SK-MEL-5 (cell line): ENCODE measurements around the gene CD3D. TPM values are rescaled to one million over a fixed set of nuclear protein-coding genes. Genes with fewer than 3 reads are reported as not detected.

Experiments used
- DNase-seq: peaks from one replicate; pipeline ENCODE4 v3.0.0-alpha.2; 2016; ENCODE audit warnings: low read depth, low spot score
- in situ Hi-C: cut with HindIII; loops from 2 replicates; pipeline ENCODE4 v1.10.0; 2016; ENCODE audit warnings: low sequenced_read_pairs, high pct_unique_total_duplicates, low pct_unique_long_range_greater_than_20kb
- total RNA-seq: library from RNA; depleted of rRNA; stranded (reverse); fragments of >200 nt; shearing (Covaris generic); gene quantifications from 2 replicates; pipeline ENCODE4 v1.2.3, GENCODE V29; 2014

Gene CD3D
- total RNA-seq, 1 experiment from 2014 or later = not detected

DNA sequence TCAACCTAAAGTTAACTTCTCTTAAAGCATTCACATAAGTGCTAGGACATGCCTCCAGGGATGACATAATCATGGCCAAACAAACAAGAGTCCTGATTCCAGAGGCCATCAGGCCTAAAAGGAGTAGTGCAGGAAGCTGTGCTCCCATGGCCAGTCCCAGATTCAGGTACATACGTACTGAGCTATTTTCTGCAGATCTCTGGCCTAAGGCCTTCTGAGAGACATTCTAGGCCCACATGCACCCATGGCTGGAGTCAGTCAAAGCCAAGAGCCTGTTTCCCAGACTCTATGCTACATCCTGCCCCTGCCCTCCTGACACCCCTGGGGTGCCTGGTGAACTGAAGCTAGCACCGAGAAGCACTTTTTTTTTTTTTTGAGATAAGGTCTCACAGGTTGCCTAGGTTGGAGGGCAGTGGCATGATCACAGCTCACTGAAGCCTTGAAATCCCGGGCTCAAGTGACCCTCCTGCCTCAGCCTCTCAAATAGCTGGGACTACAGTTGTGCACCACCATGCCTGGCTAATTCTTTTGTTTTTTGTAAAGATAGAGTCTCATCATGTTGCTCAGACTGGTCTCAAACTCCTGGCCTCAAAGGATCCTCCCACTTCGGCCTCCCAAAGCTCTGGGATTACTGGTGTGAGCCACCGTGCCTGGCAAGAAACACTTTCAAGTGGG lies 553 bp downstream of the CD3D start:
- no peak for DNase-seq
- in situ Hi-C loops = no loop called here

DNA sequence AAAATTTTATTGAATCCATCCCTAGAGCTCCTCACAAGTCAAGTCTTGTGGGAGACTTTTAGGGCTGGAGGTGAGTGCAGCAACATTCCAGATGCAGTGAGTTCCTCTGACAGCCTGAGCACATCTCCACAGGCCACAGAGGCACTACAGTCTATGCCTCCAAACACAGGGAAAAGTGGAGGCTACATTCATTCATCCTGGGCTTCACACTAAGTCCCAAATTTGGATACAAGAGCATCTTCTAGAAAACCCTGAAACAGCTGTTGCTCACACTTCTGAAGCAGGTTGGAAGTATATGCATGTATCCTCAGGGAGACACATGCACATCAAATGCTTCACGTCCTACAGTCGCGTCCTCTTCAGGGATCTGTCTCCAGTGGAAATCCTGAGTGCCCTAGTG lies 1.2 kb downstream of the CD3D start:
- in situ Hi-C loops = no loop called here
- no peak for DNase-seq

DNA sequence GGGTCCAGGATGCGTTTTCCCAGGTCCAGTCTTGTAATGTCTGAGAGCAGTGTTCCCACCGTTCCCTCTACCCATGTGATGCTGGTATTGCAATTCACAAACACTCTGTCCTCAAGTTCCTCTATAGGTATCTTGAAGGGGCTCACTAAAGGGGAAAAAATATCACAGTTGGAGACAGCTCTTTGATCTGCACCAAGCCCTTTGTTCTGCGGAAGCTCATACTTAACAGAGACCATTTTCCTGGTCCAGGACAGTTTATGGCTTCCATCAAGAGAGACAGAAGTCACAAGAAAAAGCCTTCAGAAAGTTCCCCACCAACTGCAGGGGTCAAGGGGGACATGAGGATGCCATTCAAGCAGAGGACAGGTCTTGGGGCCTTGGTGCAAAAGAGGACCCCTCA lies 2.1 kb downstream of the CD3D start:
- in situ Hi-C loops = no loop called here
- no peak for DNase-seq

DNA sequence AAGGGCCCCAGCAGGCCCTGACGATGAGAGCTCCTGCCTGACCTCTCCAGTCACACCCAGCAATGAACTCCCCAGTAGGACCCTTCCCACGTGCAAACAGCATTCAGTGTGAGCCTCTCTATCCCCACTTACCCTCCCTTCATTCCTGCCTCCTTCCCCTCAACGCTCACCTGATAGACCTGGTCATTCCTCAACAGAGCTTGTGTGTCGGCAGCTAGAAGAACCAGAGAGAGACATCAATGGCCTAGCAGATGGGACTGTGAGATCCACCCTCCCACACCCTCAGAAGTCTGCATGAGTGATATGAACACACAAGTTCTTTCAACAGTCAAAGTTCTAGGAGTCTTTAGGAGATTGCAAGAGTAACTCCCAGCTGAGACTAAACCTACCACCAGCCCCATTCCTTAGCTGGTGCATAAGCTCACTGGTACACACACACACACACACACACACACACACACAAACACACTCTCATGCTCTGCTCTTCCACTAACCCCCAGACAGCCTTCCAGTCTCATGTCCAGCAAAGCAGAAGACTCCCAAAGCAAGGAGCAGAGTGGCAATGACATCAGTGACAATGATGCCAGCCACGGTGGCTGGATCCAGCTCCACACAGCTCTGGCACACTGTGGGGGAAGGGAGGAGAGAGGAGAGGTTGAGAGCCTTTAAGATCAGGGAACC lies 3.1 kb downstream of the CD3D start:
- DNase-seq = no peak
- in situ Hi-C loops = no loop called here

DNA sequence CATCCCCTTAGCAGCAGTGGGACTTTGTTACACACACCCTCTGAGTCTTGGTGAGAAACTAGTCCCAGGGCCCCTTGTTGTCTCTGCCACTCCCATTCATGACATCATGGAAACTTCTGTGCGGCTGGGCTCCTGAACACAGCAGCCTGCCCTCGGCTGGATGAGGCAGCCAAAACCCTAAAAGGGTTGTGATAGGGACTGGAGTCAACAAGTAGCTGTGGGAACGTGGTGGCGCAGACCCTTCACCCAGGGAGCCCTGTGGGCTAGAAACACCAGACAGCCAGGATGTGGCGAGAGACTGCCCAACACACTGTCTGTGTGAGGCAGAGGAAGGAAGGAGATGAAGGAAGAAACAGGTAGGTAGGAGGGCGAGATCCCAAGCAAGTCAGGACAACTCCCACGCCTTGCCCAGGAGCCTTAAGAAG lies 3.9 kb downstream of the CD3D start:
- in situ Hi-C loops = no loop called here
- DNase-seq = no peak

DNA sequence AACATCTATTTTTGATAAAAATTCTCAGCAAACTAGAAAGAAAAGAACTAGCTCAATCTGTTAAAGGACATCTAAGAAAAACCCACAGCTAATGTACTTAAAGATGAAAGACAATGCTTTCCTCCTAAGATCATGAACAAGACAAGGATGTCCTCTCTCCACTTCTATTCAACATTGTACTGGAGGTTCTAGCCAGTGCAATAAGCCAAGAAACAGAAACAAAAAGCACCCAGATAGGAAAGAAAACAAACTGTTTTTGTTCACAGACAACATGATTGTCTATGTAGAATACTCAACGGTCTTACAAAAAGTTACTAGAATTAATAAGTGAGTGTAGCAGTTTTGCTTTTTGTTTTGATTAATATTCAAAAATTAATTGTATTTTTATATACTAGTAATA lies 7.8 kb downstream of the CD3D start:
- no peak for DNase-seq
- in situ Hi-C loops = no loop called here

DNA sequence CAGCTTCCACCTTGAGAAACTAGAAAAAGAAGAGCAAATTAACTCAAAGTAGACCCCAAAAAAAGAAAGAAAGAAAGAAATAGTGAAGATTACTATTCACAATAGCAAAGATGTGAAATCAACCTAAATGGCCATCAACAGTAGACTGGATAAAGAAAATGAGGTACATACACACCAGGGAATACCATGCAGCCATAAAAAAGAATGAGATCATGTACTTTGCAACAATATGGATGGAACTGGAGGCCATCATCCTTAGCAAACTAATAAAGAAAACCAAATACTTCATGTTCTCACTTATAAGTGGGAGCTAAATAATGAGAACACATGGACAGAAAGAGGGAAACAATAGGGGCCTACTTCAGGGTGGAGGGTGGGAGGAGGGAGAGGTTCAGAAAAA lies 13.8 kb downstream of the CD3D start:
- in situ Hi-C loops = no loop called here
- no peak for DNase-seq

DNA sequence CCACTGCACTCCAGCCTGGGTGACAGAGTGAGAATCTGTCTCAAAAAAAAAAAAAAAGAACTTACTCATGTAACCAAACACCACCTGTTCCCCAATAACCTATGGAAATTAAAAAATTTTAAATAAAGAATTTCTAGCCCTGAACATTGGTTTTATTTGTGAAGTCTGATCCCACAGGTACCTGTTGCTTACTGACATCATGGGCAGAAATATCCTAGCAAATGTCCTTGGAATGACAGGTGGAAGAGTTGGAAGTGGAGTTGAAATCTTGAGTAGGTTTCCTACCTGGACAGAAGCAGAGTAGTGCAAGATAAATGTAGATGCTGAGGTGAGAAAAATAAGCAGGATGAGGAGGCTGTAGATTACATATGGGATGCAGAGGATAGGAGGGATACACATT lies 17.2 kb downstream of the CD3D start:
- no peak for DNase-seq
- in situ Hi-C loops = no loop called here

DNA sequence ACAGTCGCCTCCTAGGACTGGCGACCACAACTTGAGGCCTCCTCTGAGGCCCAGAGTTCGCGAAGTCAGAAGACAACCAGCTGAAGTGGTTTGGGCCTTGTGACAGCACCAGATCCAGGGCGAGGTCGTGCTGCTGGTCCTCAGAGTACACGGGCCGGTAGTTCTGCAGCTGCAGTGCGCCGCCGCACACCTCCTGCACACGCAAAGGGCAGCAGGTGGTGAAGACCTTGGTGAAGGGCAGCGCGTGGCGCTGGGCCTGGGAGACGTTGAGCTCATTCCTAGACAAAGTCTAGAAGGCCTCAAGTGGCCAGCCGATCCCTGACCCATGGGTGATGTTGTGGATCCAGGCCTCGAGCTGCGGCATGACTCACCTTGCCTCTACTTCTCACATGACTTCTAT lies 19.8 kb downstream of the CD3D start:
- DNase-seq = no peak
- in situ Hi-C loops = no loop called here

DNA sequence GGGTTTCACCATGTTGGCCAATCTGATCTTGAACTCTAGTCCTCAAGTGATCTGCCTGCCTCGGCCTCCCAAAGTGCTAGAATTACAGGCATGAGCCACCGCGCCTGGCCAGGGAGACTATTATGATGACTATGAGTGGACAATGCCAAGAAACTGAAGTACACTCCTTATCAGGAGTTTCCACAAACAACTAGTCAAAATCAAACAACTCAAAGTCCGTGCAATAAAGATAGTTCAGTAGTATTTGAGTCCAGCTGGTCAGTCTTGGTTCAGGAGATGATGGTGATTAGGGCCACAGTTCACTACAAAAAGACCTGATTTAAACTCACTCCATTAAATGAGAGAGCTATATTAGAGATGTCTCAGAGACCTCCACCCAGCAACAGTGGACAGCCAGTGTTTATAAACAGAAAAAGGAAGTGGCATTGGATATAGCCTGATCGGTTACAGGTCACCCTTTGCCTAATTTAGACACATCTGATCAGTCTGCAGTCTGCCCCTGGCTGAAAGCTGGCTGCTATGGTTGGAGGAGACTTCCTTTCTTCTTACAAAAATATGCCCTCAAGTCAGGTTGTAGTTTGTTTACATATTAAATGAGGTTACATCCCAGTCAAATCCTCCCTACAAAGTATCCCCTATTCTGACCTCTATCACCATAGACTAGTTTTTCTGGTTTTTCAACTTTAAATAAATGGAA lies 21.0 kb downstream of the CD3D start:
- DNase-seq = no peak
- in situ Hi-C loops = no loop called here

DNA sequence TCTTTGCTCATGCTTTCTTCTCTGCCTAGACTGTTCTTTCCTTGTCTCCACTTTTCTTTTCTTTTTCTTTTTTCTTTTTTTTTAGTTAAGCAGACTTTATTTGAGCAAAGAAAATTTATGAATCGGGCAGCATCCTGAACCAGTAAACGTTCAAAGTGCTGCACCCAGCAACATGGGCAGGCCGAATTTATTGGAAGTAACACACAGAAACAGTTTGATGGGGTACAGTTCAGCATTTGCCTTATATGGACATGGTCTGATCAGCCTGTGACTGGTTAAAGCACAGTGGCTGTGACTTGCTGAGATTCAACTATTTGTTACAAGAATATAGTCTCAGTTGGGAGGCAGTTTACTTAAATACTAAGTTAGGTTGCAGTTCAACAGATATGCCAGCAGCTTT lies 22.0 kb downstream of the CD3D start:
- DNase-seq = no peak
- in situ Hi-C loops = no loop called here

DNA sequence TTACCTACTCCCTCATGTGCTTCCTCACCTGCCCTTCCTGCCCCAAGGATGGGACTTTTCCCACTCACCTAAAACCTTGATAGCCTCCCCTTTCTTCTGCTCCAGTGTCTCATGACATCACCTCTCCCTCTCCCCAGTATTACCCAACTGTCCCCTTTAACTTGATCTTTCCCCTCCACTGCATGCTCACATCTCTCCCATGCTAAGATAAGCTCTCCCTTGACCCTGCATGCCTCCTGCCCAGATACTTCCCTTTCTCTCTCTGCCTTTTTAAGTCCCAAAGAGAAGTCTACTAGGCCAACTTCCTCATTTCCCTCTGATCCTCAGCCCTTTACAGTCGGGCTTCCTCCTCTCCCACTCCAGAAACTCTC lies 23.2 kb downstream of the CD3D start:
- in situ Hi-C loops = no loop called here
- DNase-seq = no peak

DNA sequence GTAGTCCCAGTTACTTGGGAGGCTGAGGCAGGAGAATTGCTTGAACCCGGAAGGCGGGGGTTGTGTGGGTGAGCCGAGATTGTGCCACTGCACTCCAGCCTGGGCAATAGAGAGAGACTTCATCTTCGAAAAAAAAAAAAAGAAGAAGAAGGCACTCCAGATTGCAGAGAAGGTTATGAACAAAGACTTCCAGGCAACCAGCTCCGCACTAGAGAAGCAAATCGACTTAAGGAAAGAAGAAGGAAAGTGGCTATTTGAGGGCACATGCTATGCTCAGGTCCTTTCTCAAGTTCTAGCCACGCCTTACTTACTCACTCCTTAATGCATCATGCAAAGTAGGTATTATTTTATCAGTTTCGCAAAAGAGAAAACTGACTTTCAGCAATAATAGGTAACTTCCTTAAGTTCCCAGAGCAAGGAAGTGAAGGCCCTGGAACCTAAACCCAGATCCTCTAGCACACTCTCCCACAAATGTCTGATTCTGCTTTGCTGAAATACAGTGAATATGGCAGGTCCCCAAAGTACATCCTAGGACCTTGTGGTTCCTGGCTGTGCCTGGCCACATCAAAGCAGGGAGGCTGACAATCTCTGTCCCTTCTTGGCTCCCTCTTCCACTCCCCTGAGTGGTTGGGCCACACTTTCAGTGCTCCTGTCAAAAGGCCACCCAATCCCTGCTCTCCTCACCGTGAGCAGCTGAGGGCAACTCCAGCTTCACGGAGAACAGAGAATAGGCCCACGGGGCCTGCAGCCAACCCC lies 23.7 kb downstream of the CD3D start:
- no peak for DNase-seq
- in situ Hi-C loops = no loop called here

DNA sequence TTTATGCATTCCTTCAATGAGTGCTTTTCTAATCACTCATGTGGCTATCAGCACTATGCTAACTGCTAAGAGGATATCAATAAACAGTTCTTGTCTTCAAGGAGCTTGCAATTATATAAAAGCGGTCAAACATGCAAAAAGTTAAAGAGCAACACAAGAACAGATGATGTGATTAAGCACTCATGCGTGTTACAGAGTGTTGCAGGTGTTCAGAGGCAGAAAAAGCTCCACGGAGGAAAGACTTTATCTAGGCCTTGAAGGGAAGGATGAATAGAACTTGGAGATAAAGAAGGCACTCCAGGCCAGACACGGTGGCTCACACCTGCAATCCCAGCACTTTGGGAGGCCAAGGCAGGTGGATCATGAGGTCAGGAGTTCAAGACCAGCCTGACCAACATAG lies 24.4 kb downstream of the CD3D start:
- no peak for DNase-seq
- in situ Hi-C loops = no loop called here

DNA sequence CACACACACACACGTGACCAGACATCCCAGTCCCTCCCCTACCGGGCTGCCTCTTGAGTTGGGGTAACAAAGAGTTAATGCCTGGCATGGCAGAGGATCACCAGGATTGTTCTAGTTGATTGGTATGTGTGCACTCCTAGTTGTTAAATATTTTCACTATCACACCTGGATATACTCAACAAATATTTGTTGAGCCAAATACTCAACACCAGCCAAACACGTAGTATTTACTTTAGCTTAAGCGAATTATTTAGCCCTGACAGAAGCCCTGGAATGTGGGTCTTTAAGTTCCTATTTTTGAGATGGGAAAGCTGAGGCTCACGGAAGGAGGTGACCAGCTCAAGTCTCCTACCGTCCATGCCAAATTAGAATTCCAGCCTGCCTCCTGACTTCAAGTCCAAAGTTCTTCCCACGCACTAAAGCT lies 27.5 kb downstream of the CD3D start:
- in situ Hi-C loops = no loop called here

DNA sequence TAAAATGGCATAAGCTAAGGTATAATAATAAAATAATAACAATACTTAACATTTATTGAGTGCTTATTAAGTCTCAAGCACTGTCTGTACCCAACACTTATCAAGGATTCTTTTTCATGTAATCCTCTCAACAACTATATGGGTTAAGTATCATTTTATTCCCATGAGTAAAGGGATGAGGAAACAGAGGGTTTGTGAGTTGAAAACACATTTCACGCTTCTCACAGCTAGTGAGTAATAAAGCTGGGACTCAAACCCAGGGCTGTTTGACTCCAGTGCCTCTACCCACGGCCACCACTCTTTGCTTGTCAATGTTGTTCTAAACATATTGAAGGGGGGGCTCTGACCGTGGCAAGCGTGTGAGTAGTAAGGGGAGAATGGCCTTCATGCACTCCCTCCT lies 29.3 kb downstream of the CD3D start:
- DNase-seq = no peak
- in situ Hi-C loops = no loop called here

More for the DNA sequence above, 27.5 kb downstream of the CD3D start:
- DNase-seq = no peak

DNA sequence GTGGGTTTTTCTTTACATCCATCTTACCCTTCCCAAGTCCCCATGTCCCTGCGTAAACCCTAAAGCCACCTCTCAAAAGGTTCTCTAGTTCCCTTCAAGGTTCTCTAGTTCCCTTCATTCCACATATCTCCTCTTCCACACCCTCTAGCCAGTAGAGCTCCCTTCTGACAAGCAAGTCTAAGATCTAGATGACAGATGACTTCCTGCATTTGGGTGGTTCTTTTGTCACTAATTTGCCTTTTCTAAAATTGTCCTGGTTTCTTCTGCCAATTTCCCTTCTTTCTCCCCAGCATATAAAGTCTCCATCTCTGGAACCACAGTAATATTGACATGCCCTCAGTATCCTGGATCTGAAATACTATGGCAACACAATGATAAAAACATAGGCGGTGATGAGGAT lies 30.2 kb downstream of the CD3D start:
- no peak for DNase-seq
- in situ Hi-C loops = no loop called here

DNA sequence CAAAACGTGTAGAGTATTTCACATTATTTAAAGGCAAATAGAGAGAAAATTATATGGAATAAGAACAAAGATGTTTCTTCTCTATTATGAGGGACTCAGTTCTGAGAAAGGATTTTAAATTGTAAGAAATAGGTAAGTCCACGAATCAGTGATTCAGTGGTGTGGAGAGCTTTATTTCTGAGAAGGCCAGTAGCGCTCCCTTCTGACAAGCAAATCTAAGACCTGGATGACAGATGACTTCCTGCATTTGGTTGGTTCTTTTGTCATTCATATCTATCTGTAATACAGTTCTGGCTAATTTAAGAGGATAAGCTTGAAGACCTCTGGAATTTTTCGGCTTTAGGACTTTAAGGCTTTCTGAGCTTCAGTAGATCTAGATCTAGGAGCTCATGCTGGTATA lies 31.0 kb downstream of the CD3D start:
- in situ Hi-C loops = no loop called here
- DNase-seq = no peak
